ENCODE results near the gene E2F1. TPM values are rescaled to one million over a fixed set of nuclear protein-coding genes. Genes with fewer than 3 reads are reported as not detected.

E2F1 gene
- total and polyA plus RNA-seq, 2 experiments from 2014 or later, result 21.2 to 61.4 TPM

GRCh38 chr20:33693741-33694638, 7.8 kb upstream of the E2F1 start:
- H3K27me3 ChIP-seq, result no peaks in the 10 kb centered on the region
- H3K27ac ChIP-seq, result no peak overlapping the region
- no peak for DNase-seq (ENCODE audit: low read depth in 1 of 2, low spot score in 1 of 2)
- no peak overlapping the region for H3K4me3 ChIP-seq
- TF ChIP-seq CTCF (IDR thresholded peaks at IDR 0.05; ENCODE audit: low read depth, low read length), result no peak
- H3K9me3 ChIP-seq (ENCODE audit: low read depth), result no peaks in the 10 kb centered on the region
- peaks cover 17% of the 10 kb centered on the region for H3K4me1 ChIP-seq (ENCODE audit: low read depth)
- no peaks in the 10 kb centered on the region for H3K36me3 ChIP-seq

GRCh38 chr20:33693289-33693688, 7.1 kb upstream of the E2F1 start:
- DNase-seq (ENCODE audit: low read depth in 1 of 2, low spot score in 1 of 2), result no peak
- Histone ChIP-seq H3K4me1 (ENCODE audit: low read depth) (peaks cover 23% of the 10 kb centered on the region), H3K27ac (no peak overlapping the region), H3K27me3 (no peaks in the 10 kb centered on the region), H3K4me3 (no peak overlapping the region), H3K9me3 (ENCODE audit: low read depth) (no peaks in the 10 kb centered on the region), H3K36me3 (no peaks in the 10 kb centered on the region)
- TF ChIP-seq CTCF (IDR thresholded peaks at IDR 0.05; ENCODE audit: low read depth, low read length), result no peak

- no peak overlapping the region for H3K27ac ChIP-seq
- no peaks in the 10 kb centered on the region for H3K27me3 ChIP-seq
- no peak for TF ChIP-seq CTCF (IDR thresholded peaks at IDR 0.05; ENCODE audit: low read depth, low read length)
- peak in 1 of 2 donors; percentile 85 for DNase-seq (ENCODE audit: low read depth in 1 of 2, low spot score in 1 of 2)
- H3K36me3 ChIP-seq, result no peaks in the 10 kb centered on the region
- no peaks in the 10 kb centered on the region for H3K9me3 ChIP-seq (ENCODE audit: low read depth)
- no peak overlapping the region for H3K4me3 ChIP-seq
- H3K4me1 ChIP-seq (ENCODE audit: low read depth), result peaks cover 42% of the 10 kb centered on the region
Observed at GRCh38 chr20:33689973-33690372, 3.8 kb upstream of the E2F1 start.

GRCh38 chr20:33689493-33689892, 3.3 kb upstream of the E2F1 start:
- H3K9me3 ChIP-seq (ENCODE audit: low read depth), result no peaks in the 10 kb centered on the region
- no peak for DNase-seq (ENCODE audit: low read depth in 1 of 2, low spot score in 1 of 2)
- H3K27me3 ChIP-seq, result no peaks in the 10 kb centered on the region
- H3K36me3 ChIP-seq, result no peaks in the 10 kb centered on the region
- H3K4me3 ChIP-seq, result no peak overlapping the region
- H3K4me1 ChIP-seq (ENCODE audit: low read depth), result peaks cover 46% of the 10 kb centered on the region
- no peak for TF ChIP-seq CTCF (IDR thresholded peaks at IDR 0.05; ENCODE audit: low read depth, low read length)
- peak overlapping the region; percentile 28 for H3K27ac ChIP-seq

- TF ChIP-seq CTCF (IDR thresholded peaks at IDR 0.05; ENCODE audit: low read depth, low read length), result no peak
- no peaks in the 10 kb centered on the region for H3K9me3 ChIP-seq (ENCODE audit: low read depth)
- H3K4me1 ChIP-seq (ENCODE audit: low read depth), result peaks cover 43% of the 10 kb centered on the region
- no peak overlapping the region for H3K4me3 ChIP-seq
- DNase-seq (ENCODE audit: low read depth in 1 of 2, low spot score in 1 of 2), result peak in 1 of 2 donors; percentile 77
- H3K27ac ChIP-seq, result peak overlapping the region; percentile 28
- no peaks in the 10 kb centered on the region for H3K36me3 ChIP-seq
- no peaks in the 10 kb centered on the region for H3K27me3 ChIP-seq
Observed at GRCh38 chr20:33688938-33689424, 2.8 kb upstream of the E2F1 start.
